Activated B cell treated with CpG ODN at 0.5 μM for 24 hours (primary cell): ENCODE data around the gene CHMP2B. TPM values are rescaled to one million over a fixed set of nuclear protein-coding genes. Genes with fewer than 3 reads are reported as not detected.

Source experiments
- ATAC-seq: fragments of 200-7000 bp; cut with Tn5 transposase; one replicate; pipeline ENCODE4 v1.10.0; 2021; ENCODE audit warnings: low read depth, mild to moderate bottlenecking, moderate library complexity
- CTCF ChIA-PET: fragments of 350-600 bp; sonication (Branson Sonifier 250); formaldehyde crosslinking; loops from one replicate; lab custom pipeline; 2021; ENCODE audit warnings: antibody characterized with exemption; lab: Charles Lee
- POLR2A ChIA-PET: fragments of 350-600 bp; sonication (Branson Sonifier 250); formaldehyde crosslinking; loops from one replicate; lab custom pipeline; 2021; ENCODE audit warnings: antibody characterized with exemption; lab: Charles Lee
- DNase-seq: peaks from one replicate; pipeline ENCODE4 v3.0.0; 2022
- H3K27ac Mint-ChIP-seq: one replicate; pipeline ENCODE4 v1.8.0; 2020; ENCODE audit warnings: mixed read lengths
- H3K27me3 Mint-ChIP-seq: one replicate; pipeline ENCODE4 v1.8.0; 2021; ENCODE audit warnings: mixed read lengths
- H3K36me3 Mint-ChIP-seq: one replicate; pipeline ENCODE4 v1.8.0; 2021; ENCODE audit warnings: low read depth, mixed read lengths
- H3K4me1 Mint-ChIP-seq: one replicate; pipeline ENCODE4 v1.8.0; 2021; ENCODE audit warnings: mixed read lengths
- H3K4me3 Mint-ChIP-seq: one replicate; pipeline ENCODE4 v1.8.0; 2020; ENCODE audit warnings: mild to moderate bottlenecking, mixed read lengths
- H3K9me3 Mint-ChIP-seq: one replicate; pipeline ENCODE4 v1.8.0; 2020; ENCODE audit warnings: mixed read lengths
- CTCF ChIP-seq: fragments of 200-600 bp; IDR thresholded peaks from one replicate; pipeline ENCODE4 v1.8.0; 2022; ENCODE audit warnings: antibody characterized with exemption, mild to moderate bottlenecking
- intact Hi-C: fragments of 100-400 bp; cut with micrococcal nuclease; formaldehyde crosslinking; loops from one replicate; pipeline ENCODE4 v1.15.1; 2024
- total RNA-seq: library from RNA; stranded (reverse); gene quantifications from 2 replicates; pipeline ENCODE4 v1.2.3, GENCODE V29; 2022

CHMP2B gene
- total RNA-seq, 1 donor from 2014 or later: 26.8 TPM

- intact Hi-C loops: no loop called here
- CTCF ChIA-PET: no interaction called here
- H3K4me3 Mint-ChIP-seq: no peak overlapping the region
- no peaks in the 10 kb centered on the region for H3K4me1 Mint-ChIP-seq
- peaks cover 7% of the 10 kb centered on the region for H3K27me3 Mint-ChIP-seq
- POLR2A ChIA-PET: no interaction called here
- DNase-seq (no peak), ATAC-seq (no peak)
- H3K36me3 Mint-ChIP-seq: no peaks in the 10 kb centered on the region
- TF ChIP-seq CTCF: no peak
- no peak overlapping the region for H3K27ac Mint-ChIP-seq
- peaks cover 6% of the 10 kb centered on the region for H3K9me3 Mint-ChIP-seq
These were observed 35.9 kb upstream of the CHMP2B start for GRCh38 chr3:87191175-87191574.

GRCh38 chr3:87191641-87192040, 35.5 kb upstream of the CHMP2B start:
- DNase-seq: no peak
- no peak for ATAC-seq
- CTCF ChIA-PET: no interaction called here
- POLR2A ChIA-PET: no interaction called here
- H3K27me3 Mint-ChIP-seq: peaks cover 7% of the 10 kb centered on the region
- H3K36me3 Mint-ChIP-seq: no peaks in the 10 kb centered on the region
- H3K4me3 Mint-ChIP-seq: no peak overlapping the region
- intact Hi-C loops: no loop called here
- H3K27ac Mint-ChIP-seq: no peak overlapping the region
- H3K4me1 Mint-ChIP-seq: no peaks in the 10 kb centered on the region
- TF ChIP-seq CTCF: no peak
- H3K9me3 Mint-ChIP-seq: peaks cover 9% of the 10 kb centered on the region

GRCh38 chr3:87196879-87197278, 30.2 kb upstream of the CHMP2B start:
- intact Hi-C loops: no loop called here
- no peak for ATAC-seq
- no peak overlapping the region for H3K4me3 Mint-ChIP-seq
- H3K36me3 Mint-ChIP-seq: no peaks in the 10 kb centered on the region
- ChIA-PET POLR2A (no interaction called here), CTCF (no interaction called here)
- no peak for TF ChIP-seq CTCF
- DNase-seq: no peak
- no peaks in the 10 kb centered on the region for H3K4me1 Mint-ChIP-seq
- peaks cover 10% of the 10 kb centered on the region for H3K27me3 Mint-ChIP-seq
- H3K27ac Mint-ChIP-seq: no peak overlapping the region
- H3K9me3 Mint-ChIP-seq: peaks cover 9% of the 10 kb centered on the region

GRCh38 chr3:87197531-87197930, 29.6 kb upstream of the CHMP2B start:
- no peak for TF ChIP-seq CTCF
- ATAC-seq (no peak), DNase-seq (no peak)
- Mint-ChIP-seq H3K27me3 (peaks cover 13% of the 10 kb centered on the region), H3K9me3 (peaks cover 9% of the 10 kb centered on the region), H3K36me3 (no peaks in the 10 kb centered on the region), H3K4me1 (no peaks in the 10 kb centered on the region), H3K4me3 (no peak overlapping the region), H3K27ac (no peak overlapping the region)
- CTCF ChIA-PET: no interaction called here
- POLR2A ChIA-PET: no interaction called here
- intact Hi-C loops: no loop called here

GRCh38 chr3:87198774-87199173, 28.3 kb upstream of the CHMP2B start:
- TF ChIP-seq CTCF: no peak
- intact Hi-C loops: no loop called here
- no peak overlapping the region for H3K4me3 Mint-ChIP-seq
- CTCF ChIA-PET: no interaction called here
- DNase-seq: no peak
- peaks cover 9% of the 10 kb centered on the region for H3K27me3 Mint-ChIP-seq
- H3K9me3 Mint-ChIP-seq: peaks cover 9% of the 10 kb centered on the region
- H3K27ac Mint-ChIP-seq: no peak overlapping the region
- ATAC-seq: no peak
- H3K36me3 Mint-ChIP-seq: no peaks in the 10 kb centered on the region
- H3K4me1 Mint-ChIP-seq: no peaks in the 10 kb centered on the region
- POLR2A ChIA-PET: no interaction called here
